ENCODE measurements around the gene TMPRSS11F.
A peak's percentile ranks its signal among the peaks of the same experiment; 100 is the strongest.
"Not testable (repeated sequence)": the region's sequence is repeated elsewhere in the genome, so short reads cannot be mapped to it uniquely, and the experiment has no call there.

The TMPRSS11F gene

GRCh38 chr4:68129793-68130192 lies at the start of gene TMPRSS11F:
TMPRSS11F (minus strand) TSS chr4:68129869; CDS start chr4:68129820, 49 bp downstream.
- no peak for DNase-seq

GRCh38 chr4:68176904-68177303 lies 47.2 kb upstream of the TMPRSS11F start:
- no peak for DNase-seq

DNA sequence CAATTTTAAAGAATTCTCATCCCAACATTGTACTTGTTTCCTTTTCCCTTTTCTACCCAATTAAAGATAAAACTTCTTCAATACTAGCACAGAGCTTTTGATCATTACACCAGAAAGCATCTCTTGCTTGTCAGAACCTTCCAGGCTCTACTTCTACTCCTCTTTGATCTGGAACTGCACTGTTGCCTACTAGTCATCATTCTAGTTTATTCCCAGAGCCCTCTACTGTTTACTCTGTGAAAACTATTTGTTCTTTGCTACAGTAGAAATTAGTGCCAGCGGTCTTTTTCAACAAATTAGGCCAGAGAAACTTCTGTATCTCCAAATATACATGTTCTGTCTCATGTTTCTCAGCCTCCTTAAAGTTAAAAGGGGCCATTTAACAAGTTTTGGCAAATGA lies 46.8 kb upstream of the TMPRSS11F start:
- DNase-seq: no peak

DNA sequence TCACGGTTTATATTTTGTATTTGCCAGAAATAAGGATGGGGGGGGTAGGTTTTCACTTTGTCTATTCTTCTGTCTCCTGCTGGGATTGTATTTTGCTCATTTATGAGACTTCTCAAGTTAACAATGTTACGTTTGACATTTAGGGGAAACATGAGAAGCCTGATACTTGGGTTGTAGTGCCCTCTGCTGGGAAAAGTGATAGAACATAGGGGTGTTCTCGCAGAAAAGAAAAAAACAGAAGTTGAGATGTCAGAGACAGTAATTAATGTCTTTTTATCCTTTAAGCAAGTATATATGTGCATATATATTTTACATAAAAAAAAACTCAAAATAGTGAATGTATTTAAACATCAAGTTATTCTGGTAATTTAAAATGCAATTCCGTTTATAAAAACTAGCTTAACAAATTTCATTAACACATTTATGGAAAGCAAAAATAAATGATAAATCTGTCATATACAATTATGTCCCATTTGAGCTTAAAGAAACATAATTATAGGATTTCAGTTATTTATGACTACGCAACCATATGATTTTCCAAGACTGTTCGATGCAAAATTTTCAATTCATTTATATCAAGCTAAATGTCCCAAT lies 46.0 kb upstream of the TMPRSS11F start:
- DNase-seq: peak; percentile 59

- not testable (repeated sequence) for DNase-seq
Measured at GRCh38 chr4:68174389-68174788, 44.7 kb upstream of the TMPRSS11F start.

DNA sequence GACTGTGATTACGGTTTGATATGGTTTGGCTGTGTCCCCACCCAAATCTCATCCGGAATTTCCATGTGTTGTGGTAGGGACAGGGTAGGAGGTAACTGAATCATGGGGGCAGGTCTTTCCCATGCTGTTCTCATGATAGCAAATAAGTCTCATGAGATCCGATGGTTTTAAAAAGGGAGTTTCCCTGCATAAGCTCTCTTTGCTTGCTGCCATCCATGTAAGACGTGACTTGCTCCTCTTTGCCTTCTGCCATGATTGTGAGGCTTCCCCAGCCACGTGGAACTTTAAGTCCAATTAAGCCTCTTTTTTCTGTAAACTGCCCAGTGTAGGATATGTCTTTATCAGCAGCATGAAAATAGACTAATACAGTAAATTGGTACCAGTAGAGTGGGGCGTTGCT lies 42.5 kb upstream of the TMPRSS11F start:
- DNase-seq: not testable (repeated sequence)

DNA sequence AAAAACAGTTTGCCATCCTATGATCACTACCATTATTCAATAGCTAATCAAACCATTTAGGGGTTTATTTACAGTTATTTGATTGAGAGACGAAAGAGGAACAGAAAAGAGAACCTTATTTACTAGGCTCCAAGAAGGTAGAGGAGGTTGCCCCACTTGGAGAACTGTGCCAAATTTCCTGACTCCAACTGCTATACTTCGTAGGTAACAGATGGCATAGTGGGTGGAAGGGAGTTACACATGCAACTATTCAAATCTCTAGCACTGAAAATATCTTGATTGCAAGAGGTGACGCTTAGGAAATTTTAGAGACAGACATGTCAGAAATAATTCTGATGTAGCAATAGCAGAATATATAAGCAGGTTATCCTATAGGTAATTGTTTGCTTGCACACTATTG lies 38.0 kb upstream of the TMPRSS11F start:
- DNase-seq: no peak

DNA sequence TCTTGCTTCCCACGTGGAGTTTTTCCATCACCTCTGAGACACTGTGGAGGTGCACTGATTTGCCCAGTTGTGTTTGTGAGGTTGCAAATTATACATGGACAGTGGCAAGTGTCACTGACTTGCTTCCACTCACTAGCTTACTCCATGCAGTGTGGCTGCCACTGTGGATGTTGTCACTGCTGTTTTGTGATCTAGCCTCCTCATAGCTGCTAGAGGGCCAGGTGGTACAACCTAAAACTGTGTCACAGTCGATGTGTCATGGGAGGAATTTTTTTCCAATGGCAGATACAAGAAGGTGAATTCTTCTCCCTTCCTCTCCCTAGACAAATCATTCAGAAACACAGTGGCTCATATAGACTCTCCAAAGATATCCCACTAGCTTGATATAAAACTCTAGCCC lies 37.5 kb upstream of the TMPRSS11F start:
- no peak for DNase-seq

- DNase-seq: no peak
Measured at GRCh38 chr4:68163754-68164153, 34.1 kb upstream of the TMPRSS11F start.

- DNase-seq: no peak
Measured at GRCh38 chr4:68162196-68162595, 32.5 kb upstream of the TMPRSS11F start.

- peak; percentile 4 for DNase-seq
Measured at GRCh38 chr4:68152411-68152810, 22.7 kb upstream of the TMPRSS11F start.

DNA sequence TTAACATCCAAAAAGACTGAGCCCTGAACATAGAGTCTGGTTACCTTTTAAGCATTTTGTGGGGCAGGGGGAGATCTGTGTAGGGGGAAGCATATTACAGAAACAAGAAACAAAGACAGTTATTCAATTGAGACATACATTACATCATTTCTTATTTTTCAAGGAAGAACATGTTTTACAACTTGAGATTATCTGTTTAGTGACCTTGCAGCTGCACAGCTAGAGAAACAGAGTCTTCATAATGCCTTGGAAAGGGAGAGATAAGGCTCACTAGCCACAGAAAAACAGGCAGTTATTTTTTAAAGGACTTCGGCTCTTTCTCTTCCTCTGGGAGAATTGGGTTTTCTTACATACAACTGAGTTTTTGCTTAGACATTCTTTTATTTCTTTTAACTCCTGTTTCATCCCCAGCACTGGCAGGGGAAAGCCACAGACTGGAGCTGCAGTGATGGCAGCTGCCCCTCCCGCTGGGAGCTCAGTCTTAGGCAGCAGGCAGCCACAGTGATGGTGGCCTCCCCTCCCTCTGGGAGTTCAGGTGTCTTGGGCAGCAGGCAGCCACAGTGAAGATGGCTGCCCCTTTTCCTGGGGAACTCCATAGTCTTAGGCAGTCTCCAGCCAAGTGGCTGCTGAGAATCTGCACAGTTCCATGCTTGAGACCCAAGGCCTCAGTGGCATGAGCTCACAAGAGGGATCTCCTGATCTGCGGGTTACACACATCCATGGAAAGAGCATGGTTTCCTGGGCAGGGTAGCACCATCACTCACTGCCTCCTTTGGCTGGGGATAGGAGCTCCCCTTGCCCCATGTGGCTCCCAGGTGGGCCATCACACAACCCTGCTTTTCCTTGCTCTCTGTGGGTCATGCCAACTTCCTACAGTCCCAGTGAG lies 19.4 kb upstream of the TMPRSS11F start:
- DNase-seq: no peak

GRCh38 chr4:68147079-68147478 lies 17.4 kb upstream of the TMPRSS11F start:
- no peak for DNase-seq

DNA sequence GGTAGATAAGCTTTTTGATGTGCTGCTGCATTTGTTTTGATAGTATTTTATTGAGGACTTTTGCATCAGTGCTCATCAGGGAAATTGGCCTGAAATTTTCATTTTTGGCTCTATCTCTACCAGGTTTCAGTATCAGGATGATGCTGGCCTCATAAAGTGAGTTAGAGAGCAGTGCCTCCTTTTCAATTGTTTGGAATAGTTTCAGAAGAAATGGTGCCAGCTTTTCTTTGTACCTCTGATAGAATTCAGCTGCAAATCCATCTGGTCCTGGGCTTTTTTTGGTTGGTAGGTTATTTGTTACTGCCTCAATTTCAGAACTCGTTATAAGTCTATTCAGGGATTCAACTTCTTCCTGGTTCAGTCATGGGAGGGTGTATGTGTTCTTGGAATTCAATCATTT lies 15.6 kb upstream of the TMPRSS11F start:
- DNase-seq: no peak

- DNase-seq: no peak
Measured at GRCh38 chr4:68141852-68142251, 12.2 kb upstream of the TMPRSS11F start.

DNA sequence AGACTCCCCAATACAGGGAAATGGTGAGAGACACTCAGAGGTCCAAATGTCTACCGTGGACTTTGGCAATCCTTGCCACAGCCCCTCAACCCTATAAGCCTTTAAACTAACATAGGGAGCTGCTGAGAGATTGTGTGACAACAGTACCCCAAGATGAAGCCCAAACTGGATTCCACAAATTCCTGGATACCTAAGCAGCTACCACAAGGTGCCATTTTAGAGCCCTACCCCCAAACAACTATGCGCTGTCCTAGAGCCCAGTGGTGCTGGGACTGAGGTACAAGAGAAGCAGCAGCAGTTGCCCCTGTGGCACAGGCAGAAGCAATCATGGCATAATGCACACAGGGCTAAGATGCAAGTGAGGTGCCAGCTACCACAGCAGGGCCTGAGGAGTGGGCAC lies 2.7 kb upstream of the TMPRSS11F start:
- DNase-seq: no peak

DNA sequence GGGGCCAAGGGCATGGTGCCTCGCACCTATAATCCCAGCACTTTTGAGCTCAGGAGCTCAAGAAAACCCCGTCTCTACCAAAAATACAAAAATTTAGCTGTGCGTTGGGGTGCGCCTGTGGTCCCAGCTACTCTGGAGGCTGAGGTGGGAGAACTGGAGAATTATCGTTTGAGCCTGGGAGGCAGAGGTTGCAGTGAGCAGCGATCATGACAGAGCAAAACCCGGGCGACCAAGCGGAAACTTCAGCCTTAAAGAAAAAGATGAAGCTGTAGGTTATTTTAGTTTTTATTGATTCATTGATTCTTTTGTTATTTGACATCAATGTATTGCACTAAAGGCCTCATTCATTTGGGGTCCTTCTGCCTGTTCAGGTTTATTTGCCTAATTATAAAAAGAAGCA lies 5.4 kb downstream of the TMPRSS11F start:
- no peak for DNase-seq

- no peak for DNase-seq
Measured at GRCh38 chr4:68123525-68123924, 6.1 kb downstream of the TMPRSS11F start.

- no peak for DNase-seq
Measured at GRCh38 chr4:68119921-68120320, 9.7 kb downstream of the TMPRSS11F start.

DNA sequence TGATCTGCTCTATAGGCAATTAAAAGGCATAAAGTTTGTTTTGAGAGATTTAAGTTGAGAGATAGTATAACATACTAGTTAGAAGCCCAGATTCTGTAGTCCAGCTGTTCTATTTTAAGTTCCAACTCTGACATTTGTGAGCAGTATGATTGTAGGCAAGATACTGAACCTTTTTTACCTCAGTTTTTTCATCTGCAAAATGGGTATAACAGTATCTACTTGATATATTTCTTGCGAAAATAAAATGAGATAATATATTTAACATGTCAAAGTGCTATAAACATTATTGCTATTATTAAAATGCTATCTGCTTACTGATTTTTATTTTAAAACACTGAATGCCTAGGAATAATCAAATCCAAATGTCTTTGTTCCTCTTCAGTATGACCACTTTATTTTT lies 19.2 kb downstream of the TMPRSS11F start:
- DNase-seq: no peak

DNA sequence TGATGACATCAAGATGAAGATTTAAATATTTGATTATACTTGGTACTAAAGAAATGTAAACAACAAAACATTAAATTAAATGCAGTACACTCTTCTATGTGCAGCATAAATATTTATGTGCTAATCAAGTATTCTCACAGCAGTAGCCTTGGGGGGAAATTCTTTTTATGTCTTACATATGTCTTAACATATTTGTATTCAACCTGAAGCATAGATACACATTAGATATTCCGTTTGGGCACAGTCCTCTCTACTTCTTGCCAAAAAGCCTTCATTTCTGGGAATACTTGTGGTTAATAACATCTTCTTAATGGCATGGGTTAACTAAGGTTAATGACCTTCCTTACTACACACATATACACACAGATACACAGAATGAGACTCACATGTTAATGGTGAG lies 19.8 kb downstream of the TMPRSS11F start:
- no peak for DNase-seq

DNA sequence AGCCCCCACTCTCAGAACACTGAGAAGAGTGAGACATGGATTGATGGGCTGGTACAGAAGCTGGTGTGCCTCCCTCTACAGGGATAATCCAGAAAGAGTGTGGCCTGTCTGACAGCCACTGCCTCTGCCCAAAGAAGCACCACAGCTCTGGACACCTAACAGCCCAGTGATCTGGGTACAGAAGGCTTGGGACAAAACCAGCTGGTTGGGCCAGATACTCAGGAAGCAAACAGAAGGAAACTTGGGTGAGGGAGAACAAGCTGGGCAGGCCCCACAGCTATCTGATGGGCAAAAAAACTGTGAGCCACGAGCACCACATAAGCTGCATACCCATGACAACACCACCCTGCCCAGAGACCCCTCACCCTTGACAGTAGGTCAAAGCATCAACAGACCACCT lies 46.9 kb downstream of the TMPRSS11F start:
- no peak for DNase-seq

- DNase-seq: no peak
Measured at GRCh38 chr4:68079928-68080327, 49.7 kb downstream of the TMPRSS11F start.

GRCh38 chr4:68077737-68078136 lies 51.9 kb downstream of the TMPRSS11F start:
- DNase-seq: no peak

DNA sequence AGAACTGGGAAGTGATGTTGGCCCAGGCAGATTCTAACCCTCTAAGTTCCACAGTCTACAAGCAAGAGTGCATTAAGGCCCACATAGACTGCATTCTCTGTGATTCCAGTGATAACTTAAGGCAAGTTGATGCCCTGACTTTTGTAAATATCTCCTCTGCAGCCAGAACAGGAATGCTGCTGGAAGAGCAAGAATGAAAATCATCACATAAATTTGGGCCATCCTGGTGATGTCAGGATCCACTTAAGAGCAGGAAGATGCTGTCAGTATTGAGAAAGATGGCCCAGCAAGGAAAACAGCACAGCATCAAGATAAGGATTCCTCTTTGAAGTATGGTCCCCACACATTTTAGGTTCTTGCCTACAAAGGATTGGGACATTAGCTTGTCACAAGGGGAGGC lies 52.4 kb downstream of the TMPRSS11F start:
- DNase-seq: no peak
